Inflammatory macrophage treated with lipopolysaccharide for 1 hour (primary cell): ENCODE data around the gene PHC1.

Source experiments
- DNase-seq, 2 donors: peaks; one replicate each; pipeline ENCODE4 v3.0.0-alpha.2; 2020 to 2022

Gene PHC1

GRCh38 chr12:8914033-8914715 is at the start of gene PHC1:
TSS of gene PHC1 (plus strand) at chr12:8914509. CDS start at chr12:8917678, 3,169 bp downstream.
- DNase-seq = peak; percentile 22 to 46

- DNase-seq = no peak
Measured at GRCh38 chr12:8866429-8866828, 47.9 kb upstream of the PHC1 start.

GRCh38 chr12:8867009-8867408 is 47.3 kb upstream of the PHC1 start:
- DNase-seq = no peak

GRCh38 chr12:8867786-8868185 is 46.5 kb upstream of the PHC1 start:
- DNase-seq = no peak

GRCh38 chr12:8870586-8870985 is 43.7 kb upstream of the PHC1 start:
- peak in 1 of 2 donors; percentile 15 for DNase-seq

- no peak for DNase-seq
Measured at GRCh38 chr12:8871068-8871467, 43.2 kb upstream of the PHC1 start.

- DNase-seq = no peak
Measured at GRCh38 chr12:8876887-8877286, 37.4 kb upstream of the PHC1 start.

- DNase-seq = no peak
Measured at GRCh38 chr12:8886502-8887284, 27.6 kb upstream of the PHC1 start.

GRCh38 chr12:8887285-8887715 is 27.0 kb upstream of the PHC1 start:
- peak in 1 of 2 donors; percentile 30 for DNase-seq

GRCh38 chr12:8890313-8891085 is 23.8 kb upstream of the PHC1 start:
- DNase-seq = peak; percentile 59 to 89

- DNase-seq = peak in 1 of 2 donors; percentile 38
Measured at GRCh38 chr12:8891976-8892375, 22.3 kb upstream of the PHC1 start.

- DNase-seq = no peak
Measured at GRCh38 chr12:8894378-8894777, 19.9 kb upstream of the PHC1 start.

- DNase-seq = no peak
Measured at GRCh38 chr12:8894986-8895385, 19.3 kb upstream of the PHC1 start.

GRCh38 chr12:8897081-8897480 is 17.2 kb upstream of the PHC1 start:
- peak in 1 of 2 donors; percentile 39 for DNase-seq

GRCh38 chr12:8899830-8900229 is 14.5 kb upstream of the PHC1 start:
- DNase-seq = peak in 1 of 2 donors; percentile 31

- peak; percentile 93 to 96 for DNase-seq
Measured at GRCh38 chr12:8902703-8903102, 11.6 kb upstream of the PHC1 start.

GRCh38 chr12:8903646-8904045 is 10.7 kb upstream of the PHC1 start:
- DNase-seq = peak in 1 of 2 donors; percentile 23

- DNase-seq = peak; percentile 26 to 35
Measured at GRCh38 chr12:8904665-8905064, 9.6 kb upstream of the PHC1 start.

- no peak for DNase-seq
Measured at GRCh38 chr12:8905546-8905945, 8.8 kb upstream of the PHC1 start.

GRCh38 chr12:8906266-8907180 is 7.8 kb upstream of the PHC1 start:
- DNase-seq = no peak

GRCh38 chr12:8907513-8907912 is 6.8 kb upstream of the PHC1 start:
- DNase-seq = no peak

GRCh38 chr12:8909752-8910151 is 4.6 kb upstream of the PHC1 start:
- no peak for DNase-seq
